Left lung (tissue), 10 donors: Measurements from ENCODE around the gene PER1. TPM values are rescaled to one million over a fixed set of nuclear protein-coding genes. Genes with fewer than 3 reads are reported as not detected.

ENCODE experiments used
- ATAC-seq: fragments of 200-7000 bp; cut with Tn5 transposase; one replicate; pipeline ENCODE4 v1.9.1; 2020; ENCODE audit warnings: moderate library complexity
- DNase-seq, 4 donors: peaks; one replicate each; pipeline ENCODE4 v3.0.0-alpha.2; 2013 to 2020
- H3K27ac ChIP-seq, 2 donors: fragments of 200-600 bp; sonication (generic) in 1 of 2; one replicate each; pipeline versions ENCODE4 v1.5.0 to v1.8.0; 2020 to 2021
- H3K27me3 ChIP-seq, 2 donors: fragments of 200-600 bp; sonication (generic) in 1 of 2; one replicate each; pipeline versions ENCODE4 v1.5.0 to v1.8.0; 2020 to 2021
- H3K36me3 ChIP-seq, 2 donors: fragments of 200-600 bp; sonication (generic) in 1 of 2; one replicate each; pipeline versions ENCODE4 v1.5.0 to v1.8.0; 2020 to 2021
- H3K4me1 ChIP-seq, 2 donors: fragments of 200-600 bp; one replicate each; pipeline ENCODE4 v1.8.0; 2021
- H3K4me3 ChIP-seq, 2 donors: fragments of 200-600 bp; sonication (generic) in 1 of 2; one replicate each; pipeline versions ENCODE4 v1.5.0 to v1.8.0; 2020 to 2021; ENCODE audit warnings: mild to moderate bottlenecking in 1 of 2
- H3K9me3 ChIP-seq, 2 donors: fragments of 200-600 bp; sonication (generic) in 1 of 2; one replicate each; pipeline versions ENCODE4 v1.5.0 to v1.8.0; 2020 to 2021
- CTCF ChIP-seq, 2 donors: fragments of 200-600 bp; sonication (generic) in 1 of 2; IDR thresholded peaks; one replicate each; pipeline versions ENCODE4 v1.5.0 to v1.8.0; 2021; ENCODE audit warnings: antibody characterized with exemption in 2 of 2
- intact Hi-C, 2 donors: fragments of 100-400 bp; cut with DNase I; formaldehyde crosslinking; loops; one replicate each; pipeline versions ENCODE4 v1.11.2 to v1.14.2; 2022
- polyA plus RNA-seq, 6 donors: library from polyadenylated mRNA; unstranded; fragments of 120-200 nt; gene quantifications; one replicate each; pipeline ENCODE4 v1.2.1, GENCODE V29; 2013; ENCODE audit not compliant: insufficient read length in 6 of 6
- total RNA-seq, 2 donors: library from RNA; stranded (reverse); fragmentation: NEBNext Ultra II Directional; extraction: Animal tissue kit (Norgen Biotek cat#: 25700); gene quantifications; one replicate each; pipeline ENCODE4 v1.2.1, GENCODE V29; 2021
- donor health status: DM: no; HTN: yes; CAD: no.
- donor health status: DM: no; HTN: no; CAD: no.

The PER1 gene
- total and polyA plus RNA-seq, 8 donors = 28.0 to 111 (median 61.2) TPM

- ATAC-seq (peak; percentile 91), DNase-seq (peak in 1 of 4 donors; percentile 55)
- Histone ChIP-seq H3K27ac (no peak overlapping the region), H3K4me3 (no peak overlapping the region), H3K27me3 (peaks cover 0 to 6% of the 10 kb centered on the region in 2 donors), H3K4me1 (no peaks in the 10 kb centered on the region), H3K9me3 (no peaks in the 10 kb centered on the region), H3K36me3 (no peaks in the 10 kb centered on the region)
- intact Hi-C loops = no loop called here
- TF ChIP-seq CTCF (IDR thresholded peaks at IDR 0.05) = no peak
Measured at GRCh38 chr17:8103549-8103948, 48.7 kb downstream of the PER1 start.

GRCh38 chr17:8101721-8102120, 50.5 kb downstream of the PER1 start:
- Histone ChIP-seq H3K36me3 (no peaks in the 10 kb centered on the region), H3K4me3 (no peak overlapping the region), H3K27ac (no peak overlapping the region), H3K27me3 (no peaks in the 10 kb centered on the region), H3K4me1 (no peaks in the 10 kb centered on the region), H3K9me3 (no peaks in the 10 kb centered on the region)
- TF ChIP-seq CTCF (IDR thresholded peaks at IDR 0.05) = no peak
- intact Hi-C loops = no loop called here
- DNase-seq = no peak
- no peak for ATAC-seq

- no peak for ATAC-seq
- no peak for DNase-seq
- H3K4me3 ChIP-seq = no peak overlapping the region
- no peaks in the 10 kb centered on the region for H3K4me1 ChIP-seq
- intact Hi-C loops = no loop called here
- TF ChIP-seq CTCF (IDR thresholded peaks at IDR 0.05) = no peak
- no peak overlapping the region for H3K27ac ChIP-seq
- no peaks in the 10 kb centered on the region for H3K9me3 ChIP-seq
- no peaks in the 10 kb centered on the region for H3K36me3 ChIP-seq
- H3K27me3 ChIP-seq = peaks cover 0 to 10% of the 10 kb centered on the region in 2 donors
Measured at GRCh38 chr17:8100763-8101162, 51.4 kb downstream of the PER1 start.

GRCh38 chr17:8100111-8100510, 52.1 kb downstream of the PER1 start:
- no peaks in the 10 kb centered on the region for H3K4me1 ChIP-seq
- DNase-seq (peak in 1 of 4 donors; percentile 33), ATAC-seq (peak; percentile 56)
- H3K27ac ChIP-seq = no peak overlapping the region
- no peak for TF ChIP-seq CTCF (IDR thresholded peaks at IDR 0.05)
- intact Hi-C loops = no loop called here
- H3K36me3 ChIP-seq = no peaks in the 10 kb centered on the region
- no peak overlapping the region for H3K4me3 ChIP-seq
- H3K27me3 ChIP-seq = peaks cover 0 to 10% of the 10 kb centered on the region in 2 donors
- H3K9me3 ChIP-seq = no peaks in the 10 kb centered on the region

GRCh38 chr17:8096541-8096940, 55.7 kb downstream of the PER1 start:
- no peak overlapping the region for H3K27ac ChIP-seq
- no peaks in the 10 kb centered on the region for H3K36me3 ChIP-seq
- H3K9me3 ChIP-seq = no peaks in the 10 kb centered on the region
- no peak overlapping the region for H3K4me3 ChIP-seq
- TF ChIP-seq CTCF (IDR thresholded peaks at IDR 0.05) = no peak
- intact Hi-C loops = loop anchor here in 1 of 2 donors (10.0 kb wide), 1 partner anchor 208 kb away; no protein-coding TSS in a partner anchor
- H3K27me3 ChIP-seq = peaks cover 0 to 36% of the 10 kb centered on the region in 2 donors
- ATAC-seq = no peak
- no peaks in the 10 kb centered on the region for H3K4me1 ChIP-seq
- DNase-seq = no peak
